Measurements from ENCODE around the gene HS1BP3. TPM values are rescaled to one million over a fixed set of nuclear protein-coding genes. Genes with fewer than 3 reads are reported as not detected.

HS1BP3 gene
- total and polyA plus RNA-seq, 2 of the 13 experiments (the other 11 are each of a cell fraction or from before 2014, with no cell fraction given): 15.2 to 22.0 TPM

- TF ChIP-seq ZBTB40 (IDR thresholded peaks at IDR 0.05) (no peak), ZBTB40 (CRISPR knock-in tag; IDR thresholded peaks at IDR 0.05) (no peak), ZNF414 (CRISPR knock-in tag; IDR thresholded peaks at IDR 0.05) (no peak), HMGXB3 (CRISPR knock-in tag; IDR thresholded peaks at IDR 0.05; ENCODE audit: borderline replicate concordance) (no peak), RNF219 (CRISPR knock-in tag; IDR thresholded peaks at IDR 0.05) (no peak), NR2C2 (CRISPR knock-in tag; IDR thresholded peaks at IDR 0.05; ENCODE audit: borderline replicate concordance) (no peak), HINFP (CRISPR knock-in tag; IDR thresholded peaks at IDR 0.05; ENCODE audit: low read depth) (no peak), ZNF773 (CRISPR knock-in tag; IDR thresholded peaks at IDR 0.05; ENCODE audit: borderline replicate concordance) (no peak), SETDB1 (CRISPR knock-in tag; IDR thresholded peaks at IDR 0.05; ENCODE audit: borderline replicate concordance) (no peak), SP140L (CRISPR knock-in tag; IDR thresholded peaks at IDR 0.05; ENCODE audit: borderline replicate concordance) (no peak), MLLT10 (CRISPR knock-in tag; IDR thresholded peaks at IDR 0.05) (no peak)
Observed at GRCh38 chr2:20650393-20650876, 463 bp downstream of the HS1BP3 start (continued).

Measured in HepG2 (cell line).